ENCODE measurements around the gene ASB1.

The ASB1 gene

DNA sequence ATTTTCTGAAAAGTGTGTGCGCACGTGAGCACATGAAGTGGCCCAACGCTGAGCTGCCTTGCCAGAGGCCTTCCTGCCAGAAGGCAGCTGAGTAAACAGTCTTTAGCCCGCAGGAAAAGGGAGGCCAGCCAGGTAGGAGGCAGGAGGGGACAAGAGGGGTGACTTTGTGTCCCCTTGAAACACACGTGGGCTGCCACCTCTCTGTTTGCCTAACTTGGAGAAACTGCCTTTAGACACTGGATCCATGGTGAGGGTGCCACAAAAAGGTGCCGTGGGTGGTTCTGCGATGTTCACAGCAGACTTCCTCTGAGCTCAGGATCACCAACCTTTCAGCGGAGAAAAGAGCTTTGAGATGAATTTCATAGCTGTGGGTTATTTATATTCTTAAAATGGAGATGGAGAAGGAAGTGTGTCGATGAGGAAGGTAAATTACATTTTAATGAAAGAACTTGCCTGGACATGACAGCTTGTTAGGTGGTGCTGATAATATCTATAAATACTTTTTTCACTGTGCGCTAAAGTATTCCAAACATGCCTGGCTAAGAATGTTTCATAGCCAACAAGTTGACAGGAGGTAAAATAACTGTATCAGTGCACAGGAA lies 36.6 kb upstream of the ASB1 start (continued):
- TF ChIP-seq ZNF211 (tag by site-specific recombination; IDR thresholded peaks at IDR 0.05; ENCODE audit: low read depth) = no peak
- TF ChIP-seq SCRT2 (tag by site-specific recombination; IDR thresholded peaks at IDR 0.05) = peak; percentile 27; the same call in 1 of the 2 replicates
- no peak for TF ChIP-seq ZSCAN16 (tag by site-specific recombination; IDR thresholded peaks at IDR 0.05)
- 0 out of 2 replicates have a peak, but pooled peaks have one; percentile 15 for TF ChIP-seq SP7 (tag by site-specific recombination; IDR thresholded peaks at IDR 0.05)
- TF ChIP-seq WT1 (tag by site-specific recombination; IDR thresholded peaks at IDR 0.05) = peak; percentile 80
- TF ChIP-seq, protein P1, sequence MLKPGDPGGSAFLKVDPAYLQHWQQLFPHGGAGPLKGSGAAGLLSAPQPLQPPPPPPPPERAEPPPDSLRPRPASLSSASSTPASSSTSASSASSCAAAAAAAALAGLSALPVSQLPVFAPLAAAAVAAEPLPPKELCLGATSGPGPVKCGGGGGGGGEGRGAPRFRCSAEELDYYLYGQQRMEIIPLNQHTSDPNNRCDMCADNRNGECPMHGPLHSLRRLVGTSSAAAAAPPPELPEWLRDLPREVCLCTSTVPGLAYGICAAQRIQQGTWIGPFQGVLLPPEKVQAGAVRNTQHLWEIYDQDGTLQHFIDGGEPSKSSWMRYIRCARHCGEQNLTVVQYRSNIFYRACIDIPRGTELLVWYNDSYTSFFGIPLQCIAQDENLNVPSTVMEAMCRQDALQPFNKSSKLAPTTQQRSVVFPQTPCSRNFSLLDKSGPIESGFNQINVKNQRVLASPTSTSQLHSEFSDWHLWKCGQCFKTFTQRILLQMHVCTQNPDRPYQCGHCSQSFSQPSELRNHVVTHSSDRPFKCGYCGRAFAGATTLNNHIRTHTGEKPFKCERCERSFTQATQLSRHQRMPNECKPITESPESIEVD (tag by site-specific recombination; IDR thresholded peaks at IDR 0.05) = peak; percentile 50; the same call in 1 of the 2 replicates
- peak; percentile 8; the same call in 1 of the 2 replicates for TF ChIP-seq OSR2 (tag by site-specific recombination; IDR thresholded peaks at IDR 0.05)
- TF ChIP-seq, protein P2, sequence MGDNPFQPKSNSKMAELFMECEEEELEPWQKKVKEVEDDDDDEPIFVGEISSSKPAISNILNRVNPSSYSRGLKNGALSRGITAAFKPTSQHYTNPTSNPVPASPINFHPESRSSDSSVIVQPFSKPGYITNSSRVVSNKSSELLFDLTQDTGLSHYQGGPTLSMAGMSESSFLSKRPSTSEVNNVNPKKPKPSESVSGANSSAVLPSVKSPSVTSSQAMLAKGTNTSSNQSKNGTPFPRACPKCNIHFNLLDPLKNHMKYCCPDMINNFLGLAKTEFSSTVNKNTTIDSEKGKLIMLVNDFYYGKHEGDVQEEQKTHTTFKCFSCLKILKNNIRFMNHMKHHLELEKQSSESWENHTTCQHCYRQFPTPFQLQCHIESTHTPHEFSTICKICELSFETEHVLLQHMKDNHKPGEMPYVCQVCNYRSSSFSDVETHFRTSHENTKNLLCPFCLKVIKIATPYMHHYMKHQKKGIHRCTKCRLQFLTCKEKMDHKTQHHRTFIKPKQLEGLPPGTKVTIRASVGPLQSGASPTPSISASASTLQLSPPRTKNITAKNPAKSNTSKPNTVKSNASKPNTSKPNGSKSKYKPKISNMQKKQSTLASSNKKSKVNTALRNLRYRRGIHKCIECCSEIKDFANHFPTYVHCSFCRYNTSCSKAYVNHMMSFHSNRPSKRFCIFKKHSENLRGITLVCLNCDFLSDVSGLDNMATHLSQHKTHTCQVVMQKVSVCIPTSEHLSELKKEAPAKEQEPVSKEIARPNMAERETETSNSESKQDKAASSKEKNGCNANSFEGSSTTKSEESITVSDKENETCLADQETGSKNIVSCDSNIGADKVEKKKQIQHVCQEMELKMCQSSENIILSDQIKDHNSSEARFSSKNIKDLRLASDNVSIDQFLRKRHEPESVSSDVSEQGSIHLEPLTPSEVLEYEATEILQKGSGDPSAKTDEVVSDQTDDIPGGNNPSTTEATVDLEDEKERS (tag by site-specific recombination; IDR thresholded peaks at IDR 0.05) = no peak

DNA sequence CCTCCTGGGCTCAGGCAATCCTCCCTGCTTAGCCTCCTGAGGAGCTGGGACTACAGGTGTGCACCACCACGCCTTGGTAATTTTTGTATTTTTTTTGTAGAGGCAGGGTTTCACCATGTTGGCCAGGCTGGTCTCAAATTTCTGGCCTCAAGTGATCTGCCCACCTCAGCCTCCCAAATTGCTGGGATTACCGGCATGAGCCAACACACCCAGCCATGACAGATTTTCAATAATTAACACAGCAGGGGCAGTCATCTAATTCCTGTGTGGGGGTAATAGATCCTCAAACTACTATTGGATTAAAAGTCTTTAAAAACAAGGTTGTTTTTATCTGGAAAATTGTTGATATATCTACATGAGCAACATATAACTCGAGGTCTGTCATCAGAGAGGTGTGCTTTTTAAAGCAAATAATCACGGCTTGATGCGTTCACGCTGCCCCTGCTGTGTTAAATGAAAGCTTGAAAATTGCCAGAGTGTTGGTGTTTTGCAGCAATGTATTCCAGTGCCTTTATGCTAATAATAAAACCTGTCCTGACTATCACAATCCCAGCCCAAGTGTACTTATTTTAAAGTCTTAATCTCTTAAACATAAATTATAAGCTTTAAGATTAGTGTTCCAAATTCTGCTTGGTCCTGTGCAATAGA lies 35.6 kb upstream of the ASB1 start:
- CTCF ChIA-PET = interaction anchor here (0.6 to 1.2 kb wide), 2 partner anchors 22 to 73 kb away, joined by 4 read pairs; no protein-coding TSS in a partner anchor
- Histone ChIP-seq H3K4me3 (ENCODE audit: low read depth, low read length) (no peak overlapping the region), H3K4me1 (ENCODE audit: control insufficient read depth, insufficient read depth, low read length) (peaks cover 8% of the 10 kb centered on the region), H3K36me3 (ENCODE audit: control insufficient read depth in 2 of 2, insufficient read depth in 1 of 2, low read length in 2 of 2) (no peaks in the 10 kb centered on the region), H3K9me3 (ENCODE audit: control insufficient read depth, insufficient read depth, low read depth, low read length) (no peaks in the 10 kb centered on the region), H3K27ac (ENCODE audit: extremely low read depth, low read depth, low read length) (no peak overlapping the region)
- POLR2A ChIA-PET = no interaction called here
- TF ChIP-seq HOXD13 (CRISPR knock-in tag; IDR thresholded peaks at IDR 0.05; ENCODE audit: borderline replicate concordance) = no peak
- peak; percentile 61 for TF ChIP-seq ZFHX2 (tag by site-specific recombination; conservative IDR thresholded peaks at IDR 0.05)
- peak; percentile 30; the same call in 1 of the 2 replicates for TF ChIP-seq ZBTB8A (tag by site-specific recombination; IDR thresholded peaks at IDR 0.05)
- peak; percentile 82 for TF ChIP-seq GLIS1 (tag by site-specific recombination; IDR thresholded peaks at IDR 0.05)
- no peak for TF ChIP-seq ZNF501 (tag by site-specific recombination; IDR thresholded peaks at IDR 0.05)
- 0 out of 2 replicates have a peak, but pooled peaks have one; percentile 21 for TF ChIP-seq ZNF366 (tag by site-specific recombination; conservative IDR thresholded peaks at IDR 0.05)
- TF ChIP-seq TCF7L2 (IDR thresholded peaks at IDR 0.05; ENCODE audit: borderline replicate concordance, low read depth, low read length) = peak; percentile 69; the same call in 1 of the 2 replicates
- 0 out of 2 replicates have a peak, but pooled peaks have one; percentile 49 for TF ChIP-seq ZIC2 (tag by site-specific recombination; IDR thresholded peaks at IDR 0.05)
- TF ChIP-seq, protein P3, sequence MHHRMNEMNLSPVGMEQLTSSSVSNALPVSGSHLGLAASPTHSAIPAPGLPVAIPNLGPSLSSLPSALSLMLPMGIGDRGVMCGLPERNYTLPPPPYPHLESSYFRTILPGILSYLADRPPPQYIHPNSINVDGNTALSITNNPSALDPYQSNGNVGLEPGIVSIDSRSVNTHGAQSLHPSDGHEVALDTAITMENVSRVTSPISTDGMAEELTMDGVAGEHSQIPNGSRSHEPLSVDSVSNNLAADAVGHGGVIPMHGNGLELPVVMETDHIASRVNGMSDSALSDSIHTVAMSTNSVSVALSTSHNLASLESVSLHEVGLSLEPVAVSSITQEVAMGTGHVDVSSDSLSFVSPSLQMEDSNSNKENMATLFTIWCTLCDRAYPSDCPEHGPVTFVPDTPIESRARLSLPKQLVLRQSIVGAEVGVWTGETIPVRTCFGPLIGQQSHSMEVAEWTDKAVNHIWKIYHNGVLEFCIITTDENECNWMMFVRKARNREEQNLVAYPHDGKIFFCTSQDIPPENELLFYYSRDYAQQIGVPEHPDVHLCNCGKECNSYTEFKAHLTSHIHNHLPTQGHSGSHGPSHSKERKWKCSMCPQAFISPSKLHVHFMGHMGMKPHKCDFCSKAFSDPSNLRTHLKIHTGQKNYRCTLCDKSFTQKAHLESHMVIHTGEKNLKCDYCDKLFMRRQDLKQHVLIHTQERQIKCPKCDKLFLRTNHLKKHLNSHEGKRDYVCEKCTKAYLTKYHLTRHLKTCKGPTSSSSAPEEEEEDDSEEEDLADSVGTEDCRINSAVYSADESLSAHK (tag by site-specific recombination; IDR thresholded peaks at IDR 0.05) = no peak
- TF ChIP-seq ZNF791 (tag by site-specific recombination; IDR thresholded peaks at IDR 0.05) = no peak
- peak; percentile 92 for TF ChIP-seq SP7 (tag by site-specific recombination; IDR thresholded peaks at IDR 0.05)
- no peak for TF ChIP-seq REPIN1 (tag by site-specific recombination; IDR thresholded peaks at IDR 0.05; ENCODE audit: low read depth)
- TF ChIP-seq ZNF404 (tag by site-specific recombination; IDR thresholded peaks at IDR 0.05) = no peak
- TF ChIP-seq OSR2 (tag by site-specific recombination; IDR thresholded peaks at IDR 0.05) = peak; percentile 86
- TF ChIP-seq ZNF843 (tag by site-specific recombination; IDR thresholded peaks at IDR 0.05) = peak; percentile 78
- TF ChIP-seq SCRT1 (tag by site-specific recombination; IDR thresholded peaks at IDR 0.05; ENCODE audit: borderline replicate concordance) = 0 out of 2 replicates have a peak, but pooled peaks have one; percentile 79
- TF ChIP-seq FEZF1 (tag by site-specific recombination; IDR thresholded peaks at IDR 0.05) = peak; percentile 90
- no peak for TF ChIP-seq ZNF223 (tag by site-specific recombination; IDR thresholded peaks at IDR 0.05)
- TF ChIP-seq, protein P4, sequence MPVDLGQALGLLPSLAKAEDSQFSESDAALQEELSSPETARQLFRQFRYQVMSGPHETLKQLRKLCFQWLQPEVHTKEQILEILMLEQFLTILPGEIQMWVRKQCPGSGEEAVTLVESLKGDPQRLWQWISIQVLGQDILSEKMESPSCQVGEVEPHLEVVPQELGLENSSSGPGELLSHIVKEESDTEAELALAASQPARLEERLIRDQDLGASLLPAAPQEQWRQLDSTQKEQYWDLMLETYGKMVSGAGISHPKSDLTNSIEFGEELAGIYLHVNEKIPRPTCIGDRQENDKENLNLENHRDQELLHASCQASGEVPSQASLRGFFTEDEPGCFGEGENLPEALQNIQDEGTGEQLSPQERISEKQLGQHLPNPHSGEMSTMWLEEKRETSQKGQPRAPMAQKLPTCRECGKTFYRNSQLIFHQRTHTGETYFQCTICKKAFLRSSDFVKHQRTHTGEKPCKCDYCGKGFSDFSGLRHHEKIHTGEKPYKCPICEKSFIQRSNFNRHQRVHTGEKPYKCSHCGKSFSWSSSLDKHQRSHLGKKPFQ (tag by site-specific recombination; IDR thresholded peaks at IDR 0.05) = 0 out of 2 replicates have a peak, but pooled peaks have one; percentile 67
- peak; percentile 94 for TF ChIP-seq WT1 (tag by site-specific recombination; IDR thresholded peaks at IDR 0.05)
- no peak for TF ChIP-seq RBAK (tag by site-specific recombination; IDR thresholded peaks at IDR 0.05)
- 0 out of 2 replicates have a peak, but pooled peaks have one; percentile 27 for TF ChIP-seq ZBTB17 (tag by site-specific recombination; IDR thresholded peaks at IDR 0.05)

Measured in HEK293 (cell line).